ENCODE measurements around the gene ANXA9. TPM values are rescaled to one million over a fixed set of nuclear protein-coding genes. Genes with fewer than 3 reads are reported as not detected.

ANXA9 gene
- total RNA-seq, 1 donor from 2014 or later = not detected

GRCh38 chr1:150992626-150993025 is 10.5 kb downstream of the ANXA9 start:
- Mint-ChIP-seq H3K27me3 (ENCODE audit: unreplicated experiment) (no peaks in the 10 kb centered on the region), H3K4me1 (ENCODE audit: unreplicated experiment) (peaks cover 4% of the 10 kb centered on the region), H3K4me3 (ENCODE audit: unreplicated experiment) (no peak overlapping the region), H3K36me3 (ENCODE audit: low read depth, unreplicated experiment) (no peaks in the 10 kb centered on the region), H3K9me3 (ENCODE audit: unreplicated experiment) (no peaks in the 10 kb centered on the region), H3K27ac (ENCODE audit: unreplicated experiment) (no peak overlapping the region)
- DNase-seq (ENCODE audit: low spot score) = no peak
- TF ChIP-seq CTCF (IDR thresholded peaks at IDR 0.05; ENCODE audit: unreplicated experiment) = no peak

GRCh38 chr1:150994248-150994647 is 12.2 kb downstream of the ANXA9 start:
- no peak for DNase-seq (ENCODE audit: low spot score)
- no peak for TF ChIP-seq CTCF (IDR thresholded peaks at IDR 0.05; ENCODE audit: unreplicated experiment)
- Mint-ChIP-seq H3K36me3 (ENCODE audit: low read depth, unreplicated experiment) (peaks cover 6% of the 10 kb centered on the region), H3K4me3 (ENCODE audit: unreplicated experiment) (no peak overlapping the region), H3K27ac (ENCODE audit: unreplicated experiment) (peak overlapping the region; percentile 50), H3K9me3 (ENCODE audit: unreplicated experiment) (no peaks in the 10 kb centered on the region), H3K4me1 (ENCODE audit: unreplicated experiment) (peaks cover 4% of the 10 kb centered on the region), H3K27me3 (ENCODE audit: unreplicated experiment) (no peaks in the 10 kb centered on the region)

- H3K4me1 Mint-ChIP-seq (ENCODE audit: unreplicated experiment) = peaks cover 4% of the 10 kb centered on the region
- no peaks in the 10 kb centered on the region for H3K27me3 Mint-ChIP-seq (ENCODE audit: unreplicated experiment)
- H3K27ac Mint-ChIP-seq (ENCODE audit: unreplicated experiment) = peak overlapping the region; percentile 70
- peaks cover 6% of the 10 kb centered on the region for H3K36me3 Mint-ChIP-seq (ENCODE audit: low read depth, unreplicated experiment)
- TF ChIP-seq CTCF (IDR thresholded peaks at IDR 0.05; ENCODE audit: unreplicated experiment) = no peak
- no peak for DNase-seq (ENCODE audit: low spot score)
- H3K9me3 Mint-ChIP-seq (ENCODE audit: unreplicated experiment) = no peaks in the 10 kb centered on the region
- no peak overlapping the region for H3K4me3 Mint-ChIP-seq (ENCODE audit: unreplicated experiment)
These were observed 13.4 kb downstream of the ANXA9 start for GRCh38 chr1:150995460-150995859.

GRCh38 chr1:150995896-150996295 is 13.8 kb downstream of the ANXA9 start:
- Mint-ChIP-seq H3K4me1 (ENCODE audit: unreplicated experiment) (peaks cover 5% of the 10 kb centered on the region), H3K36me3 (ENCODE audit: low read depth, unreplicated experiment) (peaks cover 8% of the 10 kb centered on the region), H3K27me3 (ENCODE audit: unreplicated experiment) (peaks cover 2% of the 10 kb centered on the region), H3K27ac (ENCODE audit: unreplicated experiment) (peak overlapping the region; percentile 70), H3K4me3 (ENCODE audit: unreplicated experiment) (no peak overlapping the region), H3K9me3 (ENCODE audit: unreplicated experiment) (no peaks in the 10 kb centered on the region)
- DNase-seq (ENCODE audit: low spot score) = peak; percentile 45
- peak; percentile 94 for TF ChIP-seq CTCF (IDR thresholded peaks at IDR 0.05; ENCODE audit: unreplicated experiment)

GRCh38 chr1:150997126-150997872 is 15.2 kb downstream of the ANXA9 start:
- Mint-ChIP-seq H3K27me3 (ENCODE audit: unreplicated experiment) (peaks cover 2% of the 10 kb centered on the region), H3K27ac (ENCODE audit: unreplicated experiment) (no peak overlapping the region), H3K4me3 (ENCODE audit: unreplicated experiment) (no peak overlapping the region), H3K36me3 (ENCODE audit: low read depth, unreplicated experiment) (peaks cover 14% of the 10 kb centered on the region), H3K9me3 (ENCODE audit: unreplicated experiment) (no peaks in the 10 kb centered on the region), H3K4me1 (ENCODE audit: unreplicated experiment) (peaks cover 15% of the 10 kb centered on the region)
- TF ChIP-seq CTCF (IDR thresholded peaks at IDR 0.05; ENCODE audit: unreplicated experiment) = no peak
- DNase-seq (ENCODE audit: low spot score) = no peak
